Subcutaneous adipose tissue (tissue), 4 donors: ENCODE data around the gene MTO1. TPM values are rescaled to one million over a fixed set of nuclear protein-coding genes. Genes with fewer than 3 reads are reported as not detected.

ENCODE experiments used
- CTCF ChIP-seq: fragments of 450-650 bp; IDR thresholded peaks from one replicate; pipeline ENCODE4 v1.5.1; 2016; ENCODE audit warnings: low read depth, mild to moderate bottlenecking, control low read depth, antibody characterized with exemption, moderate library complexity
- total RNA-seq, 4 donors: library from RNA; depleted of rRNA; stranded (reverse); fragments of >200 nt; gene quantifications; one replicate each; pipeline ENCODE4 v1.1.0, GENCODE V29; 2016

The MTO1 gene
- total RNA-seq, 4 donors from 2014 or later, result 18.1 to 22.1 (median 18.6) TPM

GRCh38 chr6:73451223-73452106, 10.1 kb upstream of the MTO1 start:
- no peak for TF ChIP-seq CTCF

GRCh38 chr6:73452107-73452461, 9.5 kb upstream of the MTO1 start, which contains the start of gene CGAS:
TSS of gene CGAS (minus strand) at chr6:73452297. CDS start at chr6:73452181, 116 bp downstream.
- no peak for TF ChIP-seq CTCF

- TF ChIP-seq CTCF, result no peak
Observed at GRCh38 chr6:73455865-73456629, 5.5 kb upstream of the MTO1 start.

- TF ChIP-seq CTCF, result no peak
Observed at GRCh38 chr6:73460056-73460455, 1.5 kb upstream of the MTO1 start.

GRCh38 chr6:73471686-73472290, 10.3 kb downstream of the MTO1 start:
- TF ChIP-seq CTCF, result no peak

- TF ChIP-seq CTCF, result no peak
Observed at GRCh38 chr6:73476723-73477122, 15.2 kb downstream of the MTO1 start.

- no peak for TF ChIP-seq CTCF
Observed at GRCh38 chr6:73477407-73477806, 15.9 kb downstream of the MTO1 start.
